Hepatocyte (in vitro differentiated cells): ENCODE measurements around the gene PLSCR5.

Source experiments
- CTCF ChIP-seq: fragments of 200-600 bp; sonication (generic); IDR thresholded peaks from 2 replicates; pipeline ENCODE4 v1.5.1; 2016; ENCODE audit warnings: antibody characterized with exemption, mild to moderate bottlenecking; ENCODE audit not compliant: poor library complexity
- EZH2 ChIP-seq: fragments of 200-600 bp; sonication (generic); IDR thresholded peaks from 2 replicates; pipeline ENCODE4 v1.6.1; 2016; ENCODE audit warnings: antibody characterized with exemption, mild to moderate bottlenecking, borderline replicate concordance

DNA sequence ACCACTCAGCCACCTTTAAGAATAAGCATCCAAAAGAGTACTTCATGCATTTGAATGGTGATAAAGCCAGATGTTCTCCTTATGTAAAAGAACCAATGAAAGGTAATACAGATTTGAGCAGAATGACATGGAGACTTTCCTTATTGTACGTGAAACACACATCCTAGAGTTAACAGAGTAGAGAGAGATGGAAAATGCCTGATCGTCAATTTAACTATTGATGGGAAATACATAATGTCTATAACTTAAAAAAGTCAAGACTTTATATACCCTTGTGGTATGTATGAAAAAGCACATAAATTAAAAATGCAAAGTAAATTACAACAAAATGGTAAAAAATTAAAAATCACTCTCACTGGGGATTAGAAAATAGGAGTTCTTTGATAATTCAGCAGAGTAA is 31.7 kb upstream of the PLSCR5 start:
- TF ChIP-seq CTCF = no peak
- no peak for TF ChIP-seq EZH2
